ENCODE measurements around the gene IQGAP2. TPM values are rescaled to one million over a fixed set of nuclear protein-coding genes. Genes with fewer than 3 reads are reported as not detected.

Gene IQGAP2
- total RNA-seq, 1 experiment from 2014 or later, result not detected

GRCh38 chr5:76397200-76397599, 5.9 kb upstream of the IQGAP2 start:
- TF ChIP-seq EZH2 (IDR thresholded peaks at IDR 0.05; ENCODE audit: low read length, unreplicated experiment) (no peak), CTCF (conservative IDR thresholded peaks at IDR 0.05; ENCODE audit: low read depth, low read length) (no peak), EZH2phosphoT487 (IDR thresholded peaks at IDR 0.05; ENCODE audit: borderline replicate concordance, low read length) (no peak)
- intact Hi-C loops (cut with micrococcal nuclease), result no loop called here

GRCh38 chr5:76399268-76399667, 3.8 kb upstream of the IQGAP2 start:
- DNase-seq, result no peak
- ChIA-PET POLR2A (ENCODE audit: unreplicated experiment) (no interaction called here), CTCF (no interaction called here)
- Histone ChIP-seq H3F3A (ENCODE audit: low read length, unreplicated experiment) (no peaks in the 10 kb centered on the region), H2AFZ (ENCODE audit: low read length) (no peak overlapping the region), H3K27ac (ENCODE audit: low read length) (no peak overlapping the region), H3K4me2 (ENCODE audit: low read length) (no peak overlapping the region), H3K36me3 (ENCODE audit: low read depth, low read length) (no peaks in the 10 kb centered on the region; the same call in 1 of the 2 replicates), H3K9me3 (ENCODE audit: low read length) (no peaks in the 10 kb centered on the region), H3K9ac (ENCODE audit: low read length) (no peak overlapping the region), H3K4me1 (ENCODE audit: insufficient read depth, low read length) (no peaks in the 10 kb centered on the region), H3K27me3 (ENCODE audit: low read length) (peaks cover 39% of the 10 kb centered on the region), H3K79me2 (ENCODE audit: low read length) (no peaks in the 10 kb centered on the region), H3K9me2 (replicated peaks; ENCODE audit: low read length) (no peaks in the 10 kb centered on the region), H3K4me3 (ENCODE audit: low read length) (no peak overlapping the region), H4K20me1 (ENCODE audit: low read length) (no peaks in the 10 kb centered on the region)
- BruUV-seq (replicated peaks), result no TSS peak
- TF ChIP-seq EZH2 (IDR thresholded peaks at IDR 0.05; ENCODE audit: low read length, unreplicated experiment), result no peak
- no peak for TF ChIP-seq CTCF (conservative IDR thresholded peaks at IDR 0.05; ENCODE audit: low read depth, low read length)
- TF ChIP-seq EZH2phosphoT487 (IDR thresholded peaks at IDR 0.05; ENCODE audit: borderline replicate concordance, low read length), result no peak
- intact Hi-C loops (cut with micrococcal nuclease), result no loop called here
- ATAC-seq, result no peak

More at GRCh38 chr5:76397200-76397599, 5.9 kb upstream of the IQGAP2 start:
- Histone ChIP-seq H3K27me3 (ENCODE audit: low read length) (peaks cover 18% of the 10 kb centered on the region), H2AFZ (ENCODE audit: low read length) (no peak overlapping the region), H3K9me2 (replicated peaks; ENCODE audit: low read length) (no peaks in the 10 kb centered on the region), H3F3A (ENCODE audit: low read length, unreplicated experiment) (no peaks in the 10 kb centered on the region), H3K36me3 (ENCODE audit: low read depth, low read length) (no peaks in the 10 kb centered on the region), H3K27ac (ENCODE audit: low read length) (no peak overlapping the region), H3K9me3 (ENCODE audit: low read length) (no peaks in the 10 kb centered on the region), H3K4me1 (ENCODE audit: insufficient read depth, low read length) (no peaks in the 10 kb centered on the region), H3K9ac (ENCODE audit: low read length) (no peak overlapping the region), H4K20me1 (ENCODE audit: low read length) (no peaks in the 10 kb centered on the region), H3K4me2 (ENCODE audit: low read length) (no peak overlapping the region), H3K4me3 (ENCODE audit: low read length) (no peak overlapping the region), H3K79me2 (ENCODE audit: low read length) (no peaks in the 10 kb centered on the region)
- BruUV-seq (replicated peaks), result no TSS peak
- DNase-seq, result no peak
- POLR2A ChIA-PET (ENCODE audit: unreplicated experiment), result no interaction called here
- CTCF ChIA-PET, result no interaction called here
- ATAC-seq, result no peak

- Histone ChIP-seq H4K20me1 (ENCODE audit: low read length) (no peaks in the 10 kb centered on the region), H3K4me2 (ENCODE audit: low read length) (no peak overlapping the region), H3K4me1 (ENCODE audit: insufficient read depth, low read length) (no peaks in the 10 kb centered on the region), H3K27ac (ENCODE audit: low read length) (no peak overlapping the region), H3F3A (ENCODE audit: low read length, unreplicated experiment) (no peaks in the 10 kb centered on the region), H2AFZ (ENCODE audit: low read length) (no peak overlapping the region), H3K27me3 (ENCODE audit: low read length) (peaks cover 51% of the 10 kb centered on the region), H3K36me3 (ENCODE audit: low read depth, low read length) (no peaks in the 10 kb centered on the region; the same call in 1 of the 2 replicates), H3K9me3 (ENCODE audit: low read length) (no peaks in the 10 kb centered on the region), H3K9me2 (replicated peaks; ENCODE audit: low read length) (no peaks in the 10 kb centered on the region), H3K79me2 (ENCODE audit: low read length) (no peaks in the 10 kb centered on the region), H3K9ac (ENCODE audit: low read length) (no peak overlapping the region), H3K4me3 (ENCODE audit: low read length) (no peak overlapping the region)
- DNase-seq (no peak), ATAC-seq (no peak)
- TF ChIP-seq EZH2phosphoT487 (IDR thresholded peaks at IDR 0.05; ENCODE audit: borderline replicate concordance, low read length) (no peak), EZH2 (IDR thresholded peaks at IDR 0.05; ENCODE audit: low read length, unreplicated experiment) (no peak), CTCF (conservative IDR thresholded peaks at IDR 0.05; ENCODE audit: low read depth, low read length) (no peak)
- intact Hi-C loops (cut with micrococcal nuclease), result no loop called here
- POLR2A ChIA-PET (ENCODE audit: unreplicated experiment), result no interaction called here
- no TSS peak for BruUV-seq (replicated peaks)
- CTCF ChIA-PET, result interaction anchor here (0.7 kb wide), 1 partner anchor 83 kb away, joined by 3 read pairs; no protein-coding TSS in a partner anchor
Observed at GRCh38 chr5:76400466-76400865, 2.6 kb upstream of the IQGAP2 start.

Data from PC-3 (cell line).